Ishikawa (cell line): ENCODE measurements around the gene BAHD1.

Source experiments
- CEBPB ChIP-seq: IDR thresholded peaks from 2 replicates; pipeline ENCODE4 v1.6.1; 2012
- CREB1 ChIP-seq: IDR thresholded peaks from 2 replicates; pipeline ENCODE4 v1.6.1; 2012; ENCODE audit warnings: low read depth
- EGR1 ChIP-seq: IDR thresholded peaks from 2 replicates; pipeline ENCODE4 v1.6.1; 2012
- EP300 ChIP-seq: IDR thresholded peaks from 2 replicates; pipeline ENCODE4 v1.6.1; 2012; ENCODE audit warnings: borderline replicate concordance
- FOXM1 ChIP-seq: IDR thresholded peaks from 2 replicates; pipeline ENCODE4 v1.6.1; 2012; ENCODE audit warnings: low read depth, borderline replicate concordance
- RAD21 ChIP-seq: IDR thresholded peaks from 2 replicates; pipeline ENCODE4 v1.6.1; 2012; ENCODE audit warnings: low read depth
- TAF1 ChIP-seq: IDR thresholded peaks from 2 replicates; pipeline ENCODE4 v1.6.1; 2012; ENCODE audit warnings: low read depth, mild to moderate bottlenecking
- TCF12 ChIP-seq: IDR thresholded peaks from 2 replicates; pipeline ENCODE4 v1.6.1; 2012; ENCODE audit warnings: low read depth
- TEAD4 ChIP-seq: IDR thresholded peaks from 2 replicates; pipeline ENCODE4 v1.6.1; 2012
- USF1 ChIP-seq: IDR thresholded peaks from 2 replicates; pipeline ENCODE4 v1.6.1; 2012
- YY1 ChIP-seq: IDR thresholded peaks from 2 replicates; pipeline ENCODE4 v1.6.1; 2012; ENCODE audit warnings: low read depth
- ZBTB7A ChIP-seq: IDR thresholded peaks from 2 replicates; pipeline ENCODE4 v1.6.1; 2012; ENCODE audit warnings: low read depth
- TF ChIP-seq, protein P1 (sequence below): IDR thresholded peaks from 2 replicates; pipeline ENCODE4 v1.6.1; 2012; ENCODE audit warnings: low read depth, mild to moderate bottlenecking
- TF ChIP-seq, protein P2 (sequence below): IDR thresholded peaks from 2 replicates; pipeline ENCODE4 v1.6.1; 2012

DNA sequence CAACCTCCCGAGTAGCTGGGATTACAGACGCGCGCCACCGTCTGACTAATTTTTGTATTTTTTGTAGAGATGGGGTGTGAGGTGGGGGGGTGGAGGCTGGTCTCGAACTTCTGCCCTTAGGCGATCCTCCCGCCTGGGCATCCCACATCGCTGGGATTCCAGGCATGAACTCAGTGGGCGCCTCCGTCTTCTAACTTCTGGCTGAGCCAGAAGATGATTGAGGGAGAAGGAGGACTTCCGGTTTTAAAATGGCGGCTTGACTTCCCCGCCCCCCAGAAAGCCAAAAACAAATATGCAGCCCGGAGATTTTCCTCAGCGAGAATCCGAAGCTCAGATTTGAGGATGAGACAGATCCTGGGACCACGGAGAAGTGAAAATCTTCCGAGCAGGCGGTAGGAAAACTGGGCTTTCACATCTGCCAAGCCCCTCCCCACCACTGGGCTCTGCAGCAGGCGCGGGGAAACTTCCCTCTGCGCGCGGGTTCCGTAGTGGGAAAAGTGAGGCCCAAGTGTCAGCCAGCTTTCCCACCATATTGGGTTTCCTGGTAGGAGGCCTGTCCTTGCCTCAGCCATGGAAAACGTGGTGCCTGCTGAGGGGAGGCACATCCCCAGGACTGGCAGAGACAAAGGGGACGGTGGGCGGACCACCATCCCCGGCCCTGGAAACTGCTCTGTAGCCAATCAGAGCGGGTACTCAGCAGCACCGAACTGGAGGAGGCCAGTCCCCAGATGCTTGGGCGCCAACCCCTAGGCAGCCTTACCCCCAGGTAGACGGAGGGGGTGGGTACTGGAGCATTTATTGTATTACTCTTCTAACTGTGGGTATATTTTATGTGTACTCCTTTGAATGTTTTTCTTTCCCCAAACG is 47.3 kb downstream of the BAHD1 start:
- TF ChIP-seq EP300 (no peak), TCF12 (no peak), YY1 (no peak), TAF1 (no peak), CREB1 (no peak), EGR1 (no peak), RAD21 (no peak), CEBPB (no peak), FOXM1 (no peak), TEAD4 (no peak), ZBTB7A (no peak), USF1 (no peak)
- TF ChIP-seq, protein P1, sequence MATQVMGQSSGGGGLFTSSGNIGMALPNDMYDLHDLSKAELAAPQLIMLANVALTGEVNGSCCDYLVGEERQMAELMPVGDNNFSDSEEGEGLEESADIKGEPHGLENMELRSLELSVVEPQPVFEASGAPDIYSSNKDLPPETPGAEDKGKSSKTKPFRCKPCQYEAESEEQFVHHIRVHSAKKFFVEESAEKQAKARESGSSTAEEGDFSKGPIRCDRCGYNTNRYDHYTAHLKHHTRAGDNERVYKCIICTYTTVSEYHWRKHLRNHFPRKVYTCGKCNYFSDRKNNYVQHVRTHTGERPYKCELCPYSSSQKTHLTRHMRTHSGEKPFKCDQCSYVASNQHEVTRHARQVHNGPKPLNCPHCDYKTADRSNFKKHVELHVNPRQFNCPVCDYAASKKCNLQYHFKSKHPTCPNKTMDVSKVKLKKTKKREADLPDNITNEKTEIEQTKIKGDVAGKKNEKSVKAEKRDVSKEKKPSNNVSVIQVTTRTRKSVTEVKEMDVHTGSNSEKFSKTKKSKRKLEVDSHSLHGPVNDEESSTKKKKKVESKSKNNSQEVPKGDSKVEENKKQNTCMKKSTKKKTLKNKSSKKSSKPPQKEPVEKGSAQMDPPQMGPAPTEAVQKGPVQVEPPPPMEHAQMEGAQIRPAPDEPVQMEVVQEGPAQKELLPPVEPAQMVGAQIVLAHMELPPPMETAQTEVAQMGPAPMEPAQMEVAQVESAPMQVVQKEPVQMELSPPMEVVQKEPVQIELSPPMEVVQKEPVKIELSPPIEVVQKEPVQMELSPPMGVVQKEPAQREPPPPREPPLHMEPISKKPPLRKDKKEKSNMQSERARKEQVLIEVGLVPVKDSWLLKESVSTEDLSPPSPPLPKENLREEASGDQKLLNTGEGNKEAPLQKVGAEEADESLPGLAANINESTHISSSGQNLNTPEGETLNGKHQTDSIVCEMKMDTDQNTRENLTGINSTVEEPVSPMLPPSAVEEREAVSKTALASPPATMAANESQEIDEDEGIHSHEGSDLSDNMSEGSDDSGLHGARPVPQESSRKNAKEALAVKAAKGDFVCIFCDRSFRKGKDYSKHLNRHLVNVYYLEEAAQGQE = no peak
- TF ChIP-seq, protein P2, sequence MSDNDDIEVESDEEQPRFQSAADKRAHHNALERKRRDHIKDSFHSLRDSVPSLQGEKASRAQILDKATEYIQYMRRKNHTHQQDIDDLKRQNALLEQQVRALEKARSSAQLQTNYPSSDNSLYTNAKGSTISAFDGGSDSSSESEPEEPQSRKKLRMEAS = no peak
